Liver (tissue), 5 donors: ENCODE data around the gene BCL2L13. TPM values are rescaled to one million over a fixed set of nuclear protein-coding genes. Genes with fewer than 3 reads are reported as not detected.

Source experiments
- polyA plus RNA-seq, 2 donors: library from polyadenylated mRNA; stranded (reverse) in 1 of 2; unstranded in 1 of 2; fragments of 200-250 nt in 1 of 2; fragments of >200 nt in 1 of 2; fragmentation: Nextera tagmentation in 1 of 2; extraction: Ambion mirVana in 1 of 2; gene quantifications; one replicate each; pipeline versions ENCODE4 v1.2.1 to v1.2.3, GENCODE V29; 2013 to 2015
- small RNA-seq: library from RNA; depleted of rRNA; stranded (forward); fragments of <200 nt; gene quantifications from one replicate; pipeline ENCODE3, GENCODE V24; 2014
- total RNA-seq, 2 donors: library from RNA; depleted of rRNA; stranded (reverse); fragments of >200 nt; gene quantifications; one replicate each; pipeline ENCODE4 v1.2.3, GENCODE V29; 2014
- donor health status: healthy.
- donor health status: healthy.
- donor health status: healthy.

The BCL2L13 gene
- total and polyA plus RNA-seq, 4 donors, result 22.3 to 31.8 (median 24.5) TPM

Small RNA genes lying within 50 kb of the gene (small RNA-seq; reads per million reads assigned to genes)
- not detected for gene MIR3198-1

Other genes starting within 250 kb of the BCL2L13 start
- 10 to 100 TPM; 18.8 to 67.7 TPM for gene SLC25A18, start 75.3 kb upstream of the BCL2L13 start, total RNA-seq
- gene SLC25A18, start 75.3 kb upstream of the BCL2L13 start, polyA plus RNA-seq, result 10 to 100 TPM; 72.0 to 84.7 TPM
- gene ATP6V1E1, start 10.0 kb upstream of the BCL2L13 start, total RNA-seq, result 10 to 100 TPM; 47.5 to 53.1 TPM
- gene ATP6V1E1, start 10.0 kb upstream of the BCL2L13 start, polyA plus RNA-seq, result 10 to 100 TPM; 44.6 to 50.6 TPM
- 10 to 100 TPM; 28.7 to 44.5 TPM for gene BID, start 135.7 kb downstream of the BCL2L13 start, total RNA-seq
- gene BID, start 135.7 kb downstream of the BCL2L13 start, polyA plus RNA-seq, result 10 to 100 TPM; 60.7 to 66.9 TPM